Left ventricle myocardium inferior (tissue), 1 donor: ENCODE results near the gene SLC35G6. TPM values are rescaled to one million over a fixed set of nuclear protein-coding genes. Genes with fewer than 3 reads are reported as not detected.

Source experiments
- DNase-seq: peaks from one replicate; pipeline ENCODE4 v3.0.0-alpha.2; 2020
- H3K27ac ChIP-seq: fragments of 200-600 bp; replicated peaks from 2 replicates; pipeline ENCODE4 v1.8.0; 2021
- H3K27me3 ChIP-seq: fragments of 200-600 bp; 2 replicates; pipeline ENCODE4 v1.8.0; 2021; ENCODE audit warnings: low read depth
- H3K36me3 ChIP-seq: fragments of 200-600 bp; 2 replicates; pipeline ENCODE4 v1.8.0; 2021
- H3K4me1 ChIP-seq: fragments of 200-600 bp; 2 replicates; pipeline ENCODE4 v1.8.0; 2021
- H3K4me3 ChIP-seq: fragments of 200-600 bp; 2 replicates; pipeline ENCODE4 v1.8.0; 2021; ENCODE audit warnings: mild to moderate bottlenecking, moderate library complexity
- H3K9me3 ChIP-seq: fragments of 200-600 bp; replicated peaks from 2 replicates; pipeline ENCODE4 v1.8.0; 2021
- intact Hi-C: fragments of 100-400 bp; cut with micrococcal nuclease; formaldehyde crosslinking; loops from one replicate; pipeline ENCODE4 v1.11.0; 2022
- total RNA-seq: library from RNA; stranded (reverse); fragmentation: NEBNext Ultra II Directional; extraction: Animal tissue kit (Norgen Biotek cat#: 25700); gene quantifications from one replicate; pipeline ENCODE4 v1.2.1, GENCODE V29; 2021
- TF ChIP-seq, protein P1 (sequence below): fragments of 200-600 bp; IDR thresholded peaks from 2 replicates; pipeline ENCODE4 v1.8.0; 2021; ENCODE audit warnings: antibody characterized with exemption, mild to moderate bottlenecking, borderline replicate concordance
- donor health status: DM: no; HTN: yes; CAD: no; lungs with severe emphysema.

The SLC35G6 gene
- total RNA-seq, 1 donor from 2014 or later: not detected

DNA sequence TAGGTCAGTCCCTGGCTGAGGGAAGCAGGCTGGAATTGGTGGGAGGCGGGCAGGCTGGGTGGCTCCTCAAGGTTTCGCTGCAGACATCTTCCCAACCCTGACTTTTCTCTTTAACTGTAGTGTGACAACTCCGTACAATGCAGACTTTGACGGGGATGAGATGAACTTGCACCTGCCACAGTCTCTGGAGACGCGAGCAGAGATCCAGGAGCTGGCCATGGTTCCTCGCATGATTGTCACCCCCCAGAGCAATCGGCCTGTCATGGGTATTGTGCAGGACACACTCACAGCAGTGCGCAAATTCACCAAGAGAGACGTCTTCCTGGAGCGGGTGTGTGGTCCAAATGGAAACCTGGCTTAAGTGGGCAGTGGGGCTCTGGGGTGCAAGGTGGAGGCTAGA is 17.9 kb downstream of the SLC35G6 start:
- Histone ChIP-seq H3K4me1 (peaks cover 32% of the 10 kb centered on the region), H3K36me3 (peaks cover 83% of the 10 kb centered on the region), H3K4me3 (no peak overlapping the region), H3K27me3 (no peaks in the 10 kb centered on the region), H3K9me3 (no peaks in the 10 kb centered on the region), H3K27ac (no peak overlapping the region)
- TF ChIP-seq, protein P1, sequence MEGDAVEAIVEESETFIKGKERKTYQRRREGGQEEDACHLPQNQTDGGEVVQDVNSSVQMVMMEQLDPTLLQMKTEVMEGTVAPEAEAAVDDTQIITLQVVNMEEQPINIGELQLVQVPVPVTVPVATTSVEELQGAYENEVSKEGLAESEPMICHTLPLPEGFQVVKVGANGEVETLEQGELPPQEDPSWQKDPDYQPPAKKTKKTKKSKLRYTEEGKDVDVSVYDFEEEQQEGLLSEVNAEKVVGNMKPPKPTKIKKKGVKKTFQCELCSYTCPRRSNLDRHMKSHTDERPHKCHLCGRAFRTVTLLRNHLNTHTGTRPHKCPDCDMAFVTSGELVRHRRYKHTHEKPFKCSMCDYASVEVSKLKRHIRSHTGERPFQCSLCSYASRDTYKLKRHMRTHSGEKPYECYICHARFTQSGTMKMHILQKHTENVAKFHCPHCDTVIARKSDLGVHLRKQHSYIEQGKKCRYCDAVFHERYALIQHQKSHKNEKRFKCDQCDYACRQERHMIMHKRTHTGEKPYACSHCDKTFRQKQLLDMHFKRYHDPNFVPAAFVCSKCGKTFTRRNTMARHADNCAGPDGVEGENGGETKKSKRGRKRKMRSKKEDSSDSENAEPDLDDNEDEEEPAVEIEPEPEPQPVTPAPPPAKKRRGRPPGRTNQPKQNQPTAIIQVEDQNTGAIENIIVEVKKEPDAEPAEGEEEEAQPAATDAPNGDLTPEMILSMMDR: no peak
- intact Hi-C loops: no loop called here
- DNase-seq: no peak

DNA sequence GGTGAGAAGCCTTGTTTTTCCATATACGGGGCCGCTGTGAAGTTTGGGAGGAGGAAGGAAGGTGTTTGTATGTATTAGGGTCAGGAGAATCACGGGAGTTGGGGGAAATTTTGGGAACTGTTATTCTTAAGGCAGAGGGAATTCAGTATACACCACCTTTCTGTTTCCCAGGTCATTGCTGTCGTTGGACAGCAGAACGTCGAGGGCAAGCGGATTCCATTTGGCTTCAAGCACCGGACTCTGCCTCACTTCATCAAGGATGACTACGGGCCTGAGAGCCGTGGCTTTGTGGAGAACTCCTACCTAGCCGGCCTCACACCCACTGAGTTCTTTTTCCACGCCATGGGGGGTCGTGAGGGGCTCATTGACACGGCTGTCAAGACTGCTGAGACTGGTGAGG is 20.5 kb downstream of the SLC35G6 start:
- Histone ChIP-seq H3K36me3 (peaks cover 100% of the 10 kb centered on the region), H3K4me3 (no peak overlapping the region), H3K9me3 (no peaks in the 10 kb centered on the region), H3K27me3 (no peaks in the 10 kb centered on the region), H3K4me1 (peaks cover 17% of the 10 kb centered on the region), H3K27ac (no peak overlapping the region)
- intact Hi-C loops: no loop called here
- TF ChIP-seq, protein P1: no peak
- DNase-seq: no peak

DNA sequence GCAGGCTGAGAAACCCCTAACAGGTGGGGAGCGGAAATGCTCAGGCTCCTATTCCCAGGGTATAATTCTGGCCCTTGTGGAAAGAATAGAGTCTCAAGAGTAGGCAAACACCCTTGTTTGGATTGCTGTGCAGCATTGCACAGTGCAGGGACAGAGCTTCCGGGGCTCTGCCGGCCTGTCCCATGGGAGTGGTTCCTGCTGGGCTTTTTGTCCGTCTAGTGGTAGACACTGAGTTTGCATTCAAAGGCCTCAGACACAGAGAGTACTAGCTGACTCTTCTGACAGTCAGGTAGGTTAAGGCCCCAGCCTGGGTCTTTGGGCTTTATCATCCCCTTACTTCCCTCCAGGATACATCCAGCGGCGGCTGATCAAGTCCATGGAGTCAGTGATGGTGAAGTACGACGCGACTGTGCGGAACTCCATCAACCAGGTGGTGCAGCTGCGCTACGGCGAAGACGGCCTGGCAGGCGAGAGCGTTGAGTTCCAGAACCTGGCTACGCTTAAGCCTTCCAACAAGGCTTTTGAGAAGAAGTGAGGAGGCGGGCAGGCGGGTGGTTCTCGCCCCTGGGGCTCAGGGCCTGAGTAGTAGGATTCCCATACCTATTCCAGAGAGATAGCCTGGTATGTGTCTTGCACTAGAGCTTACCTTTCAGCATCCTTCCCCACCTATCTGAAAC is 21.1 kb downstream of the SLC35G6 start:
- TF ChIP-seq, protein P1: no peak
- intact Hi-C loops: no loop called here
- Histone ChIP-seq H3K4me3 (no peak overlapping the region), H3K36me3 (peaks cover 100% of the 10 kb centered on the region), H3K27ac (no peak overlapping the region), H3K4me1 (peaks cover 11% of the 10 kb centered on the region), H3K9me3 (no peaks in the 10 kb centered on the region), H3K27me3 (no peaks in the 10 kb centered on the region)
- DNase-seq: no peak

DNA sequence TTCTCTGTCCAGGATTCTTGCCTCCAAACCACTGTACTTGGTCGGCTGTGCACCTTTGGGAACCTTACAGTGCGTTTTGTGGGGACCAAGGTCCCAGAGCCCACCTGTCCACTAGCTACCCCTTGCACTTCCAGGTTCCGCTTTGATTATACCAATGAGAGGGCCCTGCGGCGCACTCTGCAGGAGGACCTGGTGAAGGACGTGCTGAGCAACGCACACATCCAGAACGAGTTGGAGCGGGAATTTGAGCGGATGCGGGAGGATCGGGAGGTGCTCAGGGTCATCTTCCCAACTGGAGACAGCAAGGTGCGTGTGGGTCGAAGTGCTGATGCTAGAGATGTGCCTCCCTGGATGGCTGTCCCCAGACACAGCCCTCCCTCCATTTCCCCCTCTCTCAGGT is 21.7 kb downstream of the SLC35G6 start:
- TF ChIP-seq, protein P1: no peak
- Histone ChIP-seq H3K27ac (no peak overlapping the region), H3K4me1 (peaks cover 4% of the 10 kb centered on the region), H3K4me3 (no peak overlapping the region), H3K36me3 (peaks cover 100% of the 10 kb centered on the region), H3K27me3 (no peaks in the 10 kb centered on the region), H3K9me3 (no peaks in the 10 kb centered on the region)
- intact Hi-C loops: no loop called here
- DNase-seq: no peak

DNA sequence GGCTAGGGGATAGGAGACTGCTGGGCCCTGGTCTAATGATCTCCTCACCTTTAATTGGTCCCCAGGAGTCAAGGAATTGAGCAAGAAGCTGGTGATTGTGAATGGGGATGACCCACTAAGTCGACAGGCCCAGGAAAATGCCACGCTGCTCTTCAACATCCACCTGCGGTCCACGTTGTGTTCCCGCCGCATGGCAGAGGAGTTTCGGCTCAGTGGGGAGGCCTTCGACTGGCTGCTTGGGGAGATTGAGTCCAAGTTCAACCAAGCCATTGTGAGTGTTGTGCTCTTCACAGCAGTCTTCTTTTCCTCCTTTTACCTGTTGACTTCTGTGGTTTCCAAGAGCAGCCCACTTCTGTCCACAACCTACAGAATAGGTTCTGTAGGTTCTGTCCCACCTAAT is 22.3 kb downstream of the SLC35G6 start:
- no peak overlapping the region for H3K4me3 ChIP-seq
- intact Hi-C loops: no loop called here
- TF ChIP-seq, protein P1: no peak

More for the DNA sequence above, 22.3 kb downstream of the SLC35G6 start:
- H3K27me3 ChIP-seq: no peaks in the 10 kb centered on the region
- no peaks in the 10 kb centered on the region for H3K9me3 ChIP-seq
- DNase-seq: no peak
- H3K36me3 ChIP-seq: peaks cover 100% of the 10 kb centered on the region
- H3K27ac ChIP-seq: no peak overlapping the region
- H3K4me1 ChIP-seq: no peaks in the 10 kb centered on the region
